PC-9 (cell line): ENCODE measurements around the gene CCDC85A.

Experiments used
- CTCF ChIP-seq: fragments of 200-600 bp; sonication (generic); conservative IDR thresholded peaks from 2 replicates; pipeline ENCODE4 v1.6.1; 2017; ENCODE audit warnings: mixed run types, antibody characterized with exemption, mild to moderate bottlenecking, moderate library complexity
- EZH2 ChIP-seq: fragments of 200-600 bp; sonication (generic); IDR thresholded peaks from 2 replicates; pipeline ENCODE4 v1.8.0; 2017; ENCODE audit warnings: antibody characterized with exemption, low read depth

DNA sequence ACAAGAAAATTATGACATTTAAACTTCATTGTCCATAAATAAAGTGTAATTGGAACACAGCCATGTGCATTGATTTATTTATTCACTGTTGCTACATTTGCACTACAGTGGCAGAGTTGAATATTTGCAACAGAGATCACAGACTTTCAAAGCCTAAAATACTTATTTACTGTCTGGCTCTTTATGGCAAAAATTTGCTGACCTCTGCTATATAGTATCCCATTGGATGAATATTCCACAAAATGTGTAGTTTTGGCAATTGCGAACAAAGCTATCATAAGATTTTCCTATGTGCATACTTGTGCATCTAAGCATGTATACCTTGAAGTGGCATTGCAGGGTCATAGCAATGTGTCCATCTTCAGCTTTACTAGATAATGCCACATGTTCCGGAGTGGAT, 32.1 kb downstream of the CCDC85A start:
- TF ChIP-seq CTCF (no peak), EZH2 (no peak)
